ENCODE data around the gene REST. TPM values are rescaled to one million over a fixed set of nuclear protein-coding genes. Genes with fewer than 3 reads are reported as not detected.
"Not testable (repeated sequence)": the region's sequence is repeated elsewhere in the genome, so short reads cannot be mapped to it uniquely, and the experiment has no call there.

The REST gene
- total RNA-seq, 2 donors from 2014 or later = 27.8 to 31.9 TPM

- DNase-seq = no peak
- Histone ChIP-seq H3K4me1 (no peaks in the 10 kb centered on the region), H3K27me3 (no peaks in the 10 kb centered on the region), H3K9ac (ENCODE audit: low read depth in 2 of 2, low read length in 2 of 2) (no peak overlapping the region), H3K9me3 (no peaks in the 10 kb centered on the region), H3K4me3 (no peak overlapping the region), H3K27ac (no peak overlapping the region), H3K36me3 (no peaks in the 10 kb centered on the region)
- intact Hi-C loops (cut with DNase I) = no loop called here
- no peak for TF ChIP-seq CTCF (IDR thresholded peaks at IDR 0.05)
These were observed 29.6 kb downstream of the REST start for GRCh38 chr4:56937262-56937661.

- intact Hi-C loops (cut with DNase I); H3K9ac ChIP-seq (ENCODE audit: low read depth in 2 of 2, low read length in 2 of 2); DNase-seq; H3K9me3 ChIP-seq; H3K27me3 ChIP-seq; H3K36me3 ChIP-seq; H3K4me1 ChIP-seq; H3K4me3 ChIP-seq; H3K27ac ChIP-seq: not testable (repeated sequence)
These were observed 32.1 kb downstream of the REST start for GRCh38 chr4:56939826-56940225.

- intact Hi-C loops (cut with DNase I) = no loop called here
- no peaks in the 10 kb centered on the region for H3K9me3 ChIP-seq
- no peak overlapping the region for H3K4me3 ChIP-seq
- H3K36me3 ChIP-seq = no peaks in the 10 kb centered on the region
- TF ChIP-seq CTCF (IDR thresholded peaks at IDR 0.05) = no peak
- H3K4me1 ChIP-seq = no peaks in the 10 kb centered on the region
- no peaks in the 10 kb centered on the region for H3K27me3 ChIP-seq
- no peak overlapping the region for H3K9ac ChIP-seq (ENCODE audit: low read depth in 2 of 2, low read length in 2 of 2)
- H3K27ac ChIP-seq = no peak overlapping the region
- DNase-seq = no peak
These were observed 32.7 kb downstream of the REST start for GRCh38 chr4:56940403-56940802.

GRCh38 chr4:56940971-56941370 lies 33.3 kb downstream of the REST start:
- no peak for DNase-seq

GRCh38 chr4:56941403-56941802 lies 33.7 kb downstream of the REST start:
- TF ChIP-seq CTCF (IDR thresholded peaks at IDR 0.05) = no peak
- no peak overlapping the region for H3K4me3 ChIP-seq
- H3K9me3 ChIP-seq = no peaks in the 10 kb centered on the region

More at GRCh38 chr4:56940971-56941370, 33.3 kb downstream of the REST start:
- TF ChIP-seq CTCF (IDR thresholded peaks at IDR 0.05) = no peak
- Histone ChIP-seq H3K4me1 (no peaks in the 10 kb centered on the region), H3K9me3 (no peaks in the 10 kb centered on the region), H3K36me3 (no peaks in the 10 kb centered on the region), H3K4me3 (no peak overlapping the region), H3K27ac (no peak overlapping the region), H3K27me3 (no peaks in the 10 kb centered on the region), H3K9ac (ENCODE audit: low read depth in 2 of 2, low read length in 2 of 2) (no peak overlapping the region)
- intact Hi-C loops (cut with DNase I) = no loop called here

GRCh38 chr4:56953680-56954520 lies 46.2 kb downstream of the REST start:
- TF ChIP-seq CTCF (IDR thresholded peaks at IDR 0.05) = no peak
- Histone ChIP-seq H3K27me3 (no peaks in the 10 kb centered on the region), H3K9ac (ENCODE audit: low read depth in 2 of 2, low read length in 2 of 2) (no peak overlapping the region), H3K27ac (no peak overlapping the region), H3K4me1 (no peaks in the 10 kb centered on the region), H3K4me3 (no peak overlapping the region), H3K36me3 (no peaks in the 10 kb centered on the region), H3K9me3 (no peaks in the 10 kb centered on the region)
- no peak for DNase-seq
- intact Hi-C loops (cut with DNase I) = no loop called here

More at GRCh38 chr4:56941403-56941802, 33.7 kb downstream of the REST start:
- H3K4me1 ChIP-seq = no peaks in the 10 kb centered on the region
- H3K27ac ChIP-seq = no peak overlapping the region
- intact Hi-C loops (cut with DNase I) = no loop called here
- DNase-seq = no peak
- H3K9ac ChIP-seq (ENCODE audit: low read depth in 2 of 2, low read length in 2 of 2) = no peak overlapping the region
- H3K27me3 ChIP-seq = no peaks in the 10 kb centered on the region
- no peaks in the 10 kb centered on the region for H3K36me3 ChIP-seq
